ENCODE data around the gene LRRC8E. TPM values are rescaled to one million over a fixed set of nuclear protein-coding genes. Genes with fewer than 3 reads are reported as not detected.

LRRC8E gene
- total RNA-seq, 4 donors from 2014 or later = 0.79 to 6.5 (median 3.0) TPM

- ATAC-seq (ENCODE audit: low FRiP score) (no peak), DNase-seq (ENCODE audit: low spot score) (no peak)
- TF ChIP-seq CTCF (IDR thresholded peaks at IDR 0.05) = no peak
Measured at GRCh38 chr19:7859831-7860713, 28.2 kb upstream of the LRRC8E start.

- no peak for DNase-seq (ENCODE audit: low spot score)
- TF ChIP-seq CTCF (IDR thresholded peaks at IDR 0.05) = no peak
- ATAC-seq (ENCODE audit: low FRiP score) = no peak
Measured at GRCh38 chr19:7860714-7861618, 27.3 kb upstream of the LRRC8E start.

GRCh38 chr19:7861619-7862412 is 26.5 kb upstream of the LRRC8E start:
- ATAC-seq (ENCODE audit: low FRiP score) (no peak), DNase-seq (ENCODE audit: low spot score) (no peak)
- no peak for TF ChIP-seq CTCF (IDR thresholded peaks at IDR 0.05)

- TF ChIP-seq CTCF (IDR thresholded peaks at IDR 0.05) = no peak
- DNase-seq (ENCODE audit: low spot score) (no peak), ATAC-seq (ENCODE audit: low FRiP score) (peak; percentile 27)
Measured at GRCh38 chr19:7862413-7862951, 25.8 kb upstream of the LRRC8E start.

GRCh38 chr19:7863157-7863970 is 24.9 kb upstream of the LRRC8E start:
- ATAC-seq (ENCODE audit: low FRiP score) (no peak), DNase-seq (ENCODE audit: low spot score) (no peak)
- TF ChIP-seq CTCF (IDR thresholded peaks at IDR 0.05) = no peak
